ENCODE measurements around the gene CSGALNACT2. TPM values are rescaled to one million over a fixed set of nuclear protein-coding genes. Genes with fewer than 3 reads are reported as not detected.

The CSGALNACT2 gene
- total and polyA plus RNA-seq, 9 of the 15 experiments (the other 6 are each of a cell fraction or from before 2014, with no cell fraction given) = 1.4 to 7.3 (median 3.5) TPM

DNA sequence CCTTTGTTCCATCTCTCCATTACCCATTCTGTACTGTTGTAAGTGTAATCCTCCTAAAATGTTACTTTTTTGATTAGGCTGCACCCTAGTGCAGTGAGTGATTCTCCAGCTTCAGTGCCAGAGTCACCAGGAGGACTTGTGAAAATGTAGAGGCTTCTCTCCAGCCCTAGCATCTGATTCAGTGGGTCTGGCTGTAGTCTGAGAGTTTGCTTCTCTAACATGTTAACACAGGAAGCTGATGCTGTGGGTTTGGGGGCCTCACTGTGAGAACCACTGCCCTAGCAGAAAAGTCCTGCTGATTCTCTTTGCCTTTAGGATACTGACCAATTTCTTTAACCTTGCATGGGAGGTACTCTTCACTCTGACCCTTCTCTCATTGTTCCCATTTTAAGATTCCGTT is 24.4 kb downstream of the CSGALNACT2 start:
- no peak for DNase-seq (ENCODE audit: extremely low read depth in 1 of 4, low spot score in 3 of 4)
- no peaks in the 10 kb centered on the region for H3K9me3 ChIP-seq (replicated peaks; ENCODE audit: control insufficient read depth, insufficient read depth, low read depth, low read length)
- ChIA-PET POLR2A (interaction anchor here (0.9 to 1.2 kb wide), 2 partner anchors 9 to 27 kb away, joined by 4 to 8 read pairs; no protein-coding TSS in a partner anchor), CTCF (ENCODE audit: low intra/inter-chr PET ratio) (no interaction called here)
- no TSS peak for BruUV-seq (replicated peaks)
- no peak for ATAC-seq
- no peak for TF ChIP-seq ZNF511 (CRISPR knock-in tag; IDR thresholded peaks at IDR 0.05)
- TF ChIP-seq GMEB1 (CRISPR knock-in tag; IDR thresholded peaks at IDR 0.05) = no peak
- no peak for TF ChIP-seq HMGXB4 (CRISPR knock-in tag; IDR thresholded peaks at IDR 0.05)
- TF ChIP-seq ZNF121 (CRISPR knock-in tag; conservative IDR thresholded peaks at IDR 0.05) = no peak
- no peak for TF ChIP-seq ZNF830 (CRISPR knock-in tag; IDR thresholded peaks at IDR 0.05)
- TF ChIP-seq POLR2A (conservative IDR thresholded peaks at IDR 0.05) = no peak
- no peak for TF ChIP-seq FOXJ3 (CRISPR knock-in tag; IDR thresholded peaks at IDR 0.05)
- TF ChIP-seq KDM1A (IDR thresholded peaks at IDR 0.05) = no peak
- TF ChIP-seq PRMT5 (CRISPR knock-in tag; IDR thresholded peaks at IDR 0.05) = no peak
- no peak for TF ChIP-seq U2AF1 (optimal IDR thresholded peaks at IDR 0.05; ENCODE audit: low read depth, low read length)
- TF ChIP-seq ZBTB1 (CRISPR knock-in tag; IDR thresholded peaks at IDR 0.05; ENCODE audit: borderline replicate concordance, low read depth) = no peak
- in situ Hi-C loops (cut with MboI) = no loop called here
- no peaks in the 10 kb centered on the region for H3K79me2 ChIP-seq (ENCODE audit: control insufficient read depth, insufficient read depth, low read length)
- H3K4me2 ChIP-seq (ENCODE audit: insufficient read depth, low read length) = no peak overlapping the region
- FAIRE-seq = no peak
- H3K27ac ChIP-seq (ENCODE audit: extremely low read depth, low read depth, low read length) = no peak overlapping the region
- H2AFZ ChIP-seq (ENCODE audit: low read depth, low read length) = no peak overlapping the region
- H3K27me3 ChIP-seq (ENCODE audit: control insufficient read depth in 2 of 2, insufficient read depth in 2 of 2, low read length in 2 of 2) = no peaks in the 10 kb centered on the region
- H3K4me3 ChIP-seq = no peak overlapping the region
- no peaks in the 10 kb centered on the region for H3K4me1 ChIP-seq (replicated peaks in 1 of 2; ENCODE audit: control insufficient read depth in 2 of 2, insufficient read depth in 2 of 2, low read length in 2 of 2)
- WGBS (ENCODE audit: insufficient coverage, low coverage, missing lambda C conversion rate) = 25% methylated on average over 1 of the region's 1 CpG
- no peaks in the 10 kb centered on the region for H3K36me3 ChIP-seq (ENCODE audit: control insufficient read depth, insufficient read depth, low read length)
- no peaks in the 10 kb centered on the region for H4K20me1 ChIP-seq (replicated peaks; ENCODE audit: control insufficient read depth, insufficient read depth, low read length)
- H3K9me1 ChIP-seq (ENCODE audit: control insufficient read depth, insufficient read depth, low read length) = no peaks in the 10 kb centered on the region
- intact Hi-C loops (cut with micrococcal nuclease) = no loop called here
- no peak overlapping the region for H3K9ac ChIP-seq (ENCODE audit: insufficient read depth in 1 of 2, low read depth in 2 of 2, low read length in 2 of 2)
